ENCODE measurements around the gene FKBP7.

GRCh38 chr2:178418426-178418825, 60.0 kb downstream of the FKBP7 start:
- TF ChIP-seq EZH2 (IDR thresholded peaks at IDR 0.05; ENCODE audit: low read length) (no peak), CTCF (optimal IDR thresholded peaks at IDR 0.05 in 1 of 3, IDR thresholded peaks at IDR 0.05 in 1 of 3, conservative IDR thresholded peaks at IDR 0.05 in 1 of 3; ENCODE audit: extremely low read depth in 1 of 3, insufficient read depth in 2 of 3, low read length in 3 of 3) (no peak)
